NCI-H460 (cell line): Measurements from ENCODE around the gene FILIP1L. TPM values are rescaled to one million over a fixed set of nuclear protein-coding genes. Genes with fewer than 3 reads are reported as not detected.
A peak's percentile ranks its signal among the peaks of the same experiment; 100 is the strongest.

ENCODE experiments used
- DNase-seq: peaks from one replicate; pipeline ENCODE4 v3.0.0-alpha.2; 2016; ENCODE audit warnings: low read depth; ENCODE audit errors: extremely low read depth
- total RNA-seq: library from RNA; depleted of rRNA; stranded (reverse); fragments of >200 nt; shearing (Covaris generic); gene quantifications from 2 replicates; pipeline ENCODE4 v1.2.3, GENCODE V29; 2014

Gene FILIP1L
- total RNA-seq, 1 experiment from 2014 or later = 0.05 TPM

GRCh38 chr3:100125161-100125938 lies 11.0 kb upstream of the FILIP1L start:
- DNase-seq = no peak

- no peak for DNase-seq
These were observed 10.0 kb upstream of the FILIP1L start for GRCh38 chr3:100124201-100124761.

GRCh38 chr3:100123112-100123511 lies 8.8 kb upstream of the FILIP1L start:
- DNase-seq = no peak

- no peak for DNase-seq
These were observed 8.0 kb upstream of the FILIP1L start for GRCh38 chr3:100122321-100122720.

- DNase-seq = no peak
These were observed 6.4 kb upstream of the FILIP1L start for GRCh38 chr3:100120693-100121092.

DNA sequence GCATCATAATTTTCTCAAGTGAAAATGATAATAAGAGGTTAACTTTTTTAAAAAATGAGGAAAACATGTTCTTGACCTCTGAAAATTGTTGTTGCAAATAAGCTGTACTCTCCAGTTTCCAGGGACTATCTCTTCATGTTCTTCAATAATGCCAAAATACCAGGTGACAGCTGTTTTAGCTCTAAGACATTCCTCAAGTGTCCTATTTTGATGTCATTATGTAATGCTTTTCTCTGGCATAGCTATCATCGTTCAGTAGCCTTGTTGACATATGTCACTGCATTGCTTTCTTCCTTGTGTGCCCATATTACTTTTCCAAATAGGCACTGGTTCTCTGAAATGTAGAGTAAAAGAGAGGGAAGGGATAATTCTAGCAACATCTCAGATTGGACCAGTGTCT lies 5.7 kb upstream of the FILIP1L start:
- no peak for DNase-seq

DNA sequence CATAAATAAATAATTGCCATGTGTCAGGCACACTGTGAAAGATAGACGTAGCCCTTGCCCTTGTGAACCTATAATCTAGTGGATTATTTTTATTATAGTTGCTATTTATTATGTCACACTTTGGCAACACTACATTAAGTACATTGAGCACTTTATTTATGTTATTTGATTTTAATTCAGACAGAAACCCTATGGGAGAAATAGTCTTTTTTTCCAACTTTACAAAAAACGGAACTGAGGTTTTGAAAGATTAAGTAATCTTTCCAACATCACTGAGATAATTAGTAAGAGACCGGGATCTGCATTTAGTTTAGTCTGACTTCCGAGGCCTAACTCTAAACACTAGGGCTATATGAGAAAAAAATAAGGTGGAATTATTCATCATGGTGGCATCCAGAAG lies 2.8 kb upstream of the FILIP1L start:
- DNase-seq = no peak

DNA sequence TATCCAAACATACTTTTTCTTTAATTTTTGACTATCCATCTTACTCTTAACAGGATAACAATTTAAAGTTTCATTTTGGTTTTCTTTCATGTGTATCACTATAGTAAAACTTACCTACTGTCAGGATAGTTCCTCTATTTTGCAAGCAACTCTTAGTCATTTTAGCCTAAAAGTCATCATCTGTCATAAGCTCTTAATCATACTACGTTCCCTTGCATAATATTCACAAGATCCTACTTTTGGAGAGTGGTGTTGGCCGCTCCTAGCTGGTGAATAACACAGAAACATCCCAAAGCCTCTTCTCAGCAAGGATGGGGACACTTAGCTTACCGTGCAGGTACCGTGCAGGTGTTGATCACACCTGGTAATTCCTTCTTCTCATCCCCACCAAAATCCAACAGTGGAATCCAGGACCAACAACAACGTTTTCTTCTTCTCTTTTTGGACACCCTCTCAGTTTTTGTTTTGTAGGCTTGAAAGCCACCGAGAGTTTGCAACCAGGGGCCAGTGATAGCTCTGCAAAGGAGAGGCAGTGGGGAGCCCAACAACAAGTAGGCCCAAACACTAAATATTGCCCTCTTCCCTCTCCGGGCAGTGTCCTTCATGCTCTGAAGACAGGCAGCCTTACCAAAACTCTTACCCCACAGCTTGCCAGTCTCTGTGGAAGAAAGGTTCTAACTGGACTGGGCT lies 433 bp downstream of the FILIP1L start:
- DNase-seq = no peak

DNA sequence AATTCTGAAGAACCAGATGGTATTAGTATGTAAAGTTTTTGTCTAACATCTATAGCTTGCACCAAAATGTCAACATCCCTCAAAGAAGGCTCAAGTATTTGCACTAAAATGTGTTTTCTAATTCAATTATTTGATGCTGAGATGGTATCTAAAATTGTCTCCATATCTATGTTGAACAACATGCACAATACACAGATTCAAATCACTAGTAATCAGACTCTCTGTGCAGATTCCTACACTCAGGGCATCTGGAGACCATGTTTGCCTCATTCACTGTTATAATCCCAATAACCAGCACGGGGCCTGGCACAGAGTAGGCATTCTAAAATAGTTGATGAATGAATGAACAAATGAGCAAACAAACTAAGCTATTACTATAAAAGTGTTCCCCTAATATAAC lies 2.6 kb downstream of the FILIP1L start:
- DNase-seq = no peak

DNA sequence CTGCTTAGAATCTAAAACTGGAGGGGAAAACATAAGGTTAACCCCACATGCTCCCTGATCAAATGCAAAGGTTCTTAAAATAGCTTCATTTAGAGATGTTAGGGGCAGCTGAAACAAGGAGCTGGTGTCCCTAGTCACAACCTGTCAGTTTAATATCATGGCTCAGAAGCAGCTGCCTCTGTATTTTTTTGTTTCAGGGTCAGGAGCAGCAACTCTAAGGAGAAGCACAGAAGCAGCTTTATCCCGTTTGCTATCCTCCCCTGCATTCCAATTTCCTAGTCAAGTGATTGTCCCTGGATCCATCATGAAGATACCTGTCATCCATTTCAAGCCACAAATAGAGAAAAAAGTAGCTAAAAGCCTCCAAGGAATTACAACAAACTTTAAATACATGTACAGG lies 4.1 kb downstream of the FILIP1L start:
- DNase-seq = no peak

DNA sequence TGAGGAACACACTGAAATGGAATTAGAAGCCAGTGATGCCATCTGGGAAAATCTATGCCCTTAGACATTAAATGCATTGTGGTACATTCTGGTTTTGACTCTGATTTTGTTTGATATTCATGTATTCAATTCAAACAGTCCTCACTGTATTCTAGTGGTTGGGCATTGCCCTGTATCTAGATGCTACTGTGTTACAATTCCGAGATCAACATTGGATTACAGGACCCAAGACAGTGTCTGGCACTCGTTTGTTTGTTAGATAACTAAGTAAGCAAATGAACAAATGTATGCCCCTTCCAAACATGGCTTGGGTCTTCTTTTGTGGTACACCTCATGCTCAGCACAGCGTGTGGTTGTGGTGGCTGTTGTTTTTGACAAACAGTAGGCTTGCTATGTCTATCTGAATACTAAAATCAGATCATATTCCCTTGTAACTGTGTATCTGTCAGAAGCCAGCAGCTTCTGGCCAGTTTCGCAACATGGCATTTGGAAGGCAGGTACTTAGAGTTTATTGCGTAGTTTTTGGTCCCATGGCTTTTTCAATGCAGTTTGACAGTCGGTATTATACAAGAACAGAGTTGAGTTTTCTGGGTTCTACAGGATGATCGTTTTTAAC lies 5.7 kb downstream of the FILIP1L start:
- DNase-seq = no peak

DNA sequence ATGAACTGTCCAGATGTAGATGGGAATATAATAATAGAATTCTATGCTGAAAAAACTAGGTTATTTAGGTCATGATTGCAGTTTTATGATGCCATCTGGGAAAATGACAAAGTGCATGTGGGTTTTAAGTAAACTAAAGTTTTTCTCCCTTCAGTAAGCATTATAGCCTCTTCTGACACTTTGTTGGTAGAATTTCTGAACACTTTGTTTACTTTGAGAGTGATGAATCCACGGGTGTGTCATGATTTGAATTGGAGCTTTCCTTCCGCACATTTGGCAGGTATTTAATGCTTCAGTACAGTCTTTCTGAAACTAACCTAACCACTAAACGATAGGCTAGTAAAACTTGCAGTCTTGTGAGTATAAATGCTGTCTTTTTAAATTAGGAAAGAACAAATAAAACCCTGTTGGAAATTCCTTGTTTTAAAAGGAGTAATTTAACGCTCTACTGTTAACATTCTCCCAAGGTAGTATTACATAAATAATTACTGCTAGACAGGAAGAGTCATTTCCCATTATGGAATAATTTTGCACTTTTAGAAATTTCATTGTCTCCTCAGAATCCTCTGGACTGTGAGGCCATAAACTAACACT lies 7.0 kb downstream of the FILIP1L start:
- DNase-seq = peak; percentile 27

DNA sequence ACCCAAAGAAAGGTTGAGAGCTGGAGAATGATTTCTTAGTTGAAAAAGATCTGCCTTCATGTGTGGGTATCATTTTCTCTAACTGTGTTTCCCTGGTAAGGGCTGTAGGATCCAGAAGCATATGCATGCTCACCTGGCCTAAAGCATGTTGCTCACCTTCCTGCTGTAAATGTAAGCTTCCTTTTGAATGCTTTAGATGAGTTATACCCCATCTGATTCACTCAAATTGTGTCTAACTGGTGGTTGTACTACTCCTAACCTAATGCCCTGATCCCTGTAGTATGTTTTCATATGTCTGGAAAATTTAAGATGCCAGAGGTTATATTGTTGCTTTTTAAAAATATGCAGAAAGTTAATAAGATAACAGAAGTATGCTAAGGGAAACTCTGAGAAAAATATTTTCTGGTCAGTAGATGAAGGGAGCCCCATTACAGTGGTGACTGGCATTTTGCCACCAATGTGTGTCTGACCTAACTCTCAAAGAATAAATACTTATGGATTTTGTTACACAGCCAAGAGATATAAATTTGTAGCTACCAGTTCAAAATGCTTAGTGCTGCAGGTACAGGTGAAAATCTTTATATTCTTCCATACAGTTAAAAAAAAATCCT lies 7.7 kb downstream of the FILIP1L start:
- no peak for DNase-seq

GRCh38 chr3:100106094-100106493 lies 8.2 kb downstream of the FILIP1L start:
- no peak for DNase-seq

DNA sequence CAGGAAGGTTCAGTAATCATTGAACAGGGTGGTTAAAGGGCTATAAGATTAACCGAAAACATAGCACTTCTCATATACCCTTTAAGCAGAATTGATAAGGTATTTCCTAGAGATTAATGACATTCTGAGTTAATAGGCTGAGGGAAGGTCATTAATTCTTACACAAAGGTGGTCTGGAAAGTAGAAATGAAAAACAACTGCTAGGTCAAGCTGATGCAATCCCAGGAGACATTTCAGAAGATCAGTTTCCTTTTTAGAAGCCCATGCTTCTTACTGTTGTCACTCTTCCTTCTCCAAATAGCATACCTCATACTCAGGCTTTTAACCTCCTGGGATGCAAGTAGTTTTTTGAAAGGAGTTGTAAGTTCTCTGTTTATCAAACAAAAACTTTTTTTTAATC lies 8.8 kb downstream of the FILIP1L start:
- peak; percentile 9 for DNase-seq

- no peak for DNase-seq
These were observed 9.4 kb downstream of the FILIP1L start for GRCh38 chr3:100104817-100105413.

DNA sequence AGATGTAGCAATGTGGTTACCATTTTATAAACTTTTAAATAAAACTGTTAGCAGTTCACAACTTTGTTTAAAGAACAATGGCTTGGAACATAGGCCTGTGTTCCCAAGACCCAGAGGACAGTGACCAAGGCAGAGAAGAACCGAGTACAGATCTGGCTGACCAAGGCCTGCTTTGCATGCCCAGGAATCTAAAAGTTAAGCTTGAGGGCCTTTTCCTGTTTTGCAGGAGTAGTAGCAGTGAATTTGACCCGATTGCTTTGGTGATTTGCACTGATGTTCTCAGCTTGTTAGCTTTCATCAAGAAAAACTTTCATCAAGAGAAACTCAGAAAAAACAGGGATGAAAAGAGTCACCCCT lies 9.9 kb downstream of the FILIP1L start:
- no peak for DNase-seq

- no peak for DNase-seq
These were observed 10.5 kb downstream of the FILIP1L start for GRCh38 chr3:100103558-100104441.

DNA sequence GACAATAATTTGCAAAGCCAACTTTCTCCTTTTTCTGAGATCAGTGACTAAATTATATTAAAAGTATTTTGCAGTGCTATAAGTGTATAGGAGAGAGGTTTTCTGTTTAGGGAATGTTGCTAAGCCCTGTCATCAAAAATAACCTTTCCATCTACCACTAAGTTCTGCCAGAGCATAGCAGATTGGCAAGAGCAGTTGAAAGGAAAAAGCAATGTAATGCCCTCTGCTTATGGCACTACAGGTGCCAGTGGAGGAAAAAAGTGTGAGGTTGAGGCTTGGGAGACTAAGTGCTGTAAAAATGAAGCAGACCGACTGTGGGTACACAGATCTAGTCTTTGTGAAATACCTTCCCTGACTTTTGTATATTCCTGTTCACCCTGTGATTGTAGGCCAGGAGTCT lies 11.5 kb downstream of the FILIP1L start:
- DNase-seq = no peak
